ENCODE measurements around the gene WWC1.

WWC1 gene

DNA sequence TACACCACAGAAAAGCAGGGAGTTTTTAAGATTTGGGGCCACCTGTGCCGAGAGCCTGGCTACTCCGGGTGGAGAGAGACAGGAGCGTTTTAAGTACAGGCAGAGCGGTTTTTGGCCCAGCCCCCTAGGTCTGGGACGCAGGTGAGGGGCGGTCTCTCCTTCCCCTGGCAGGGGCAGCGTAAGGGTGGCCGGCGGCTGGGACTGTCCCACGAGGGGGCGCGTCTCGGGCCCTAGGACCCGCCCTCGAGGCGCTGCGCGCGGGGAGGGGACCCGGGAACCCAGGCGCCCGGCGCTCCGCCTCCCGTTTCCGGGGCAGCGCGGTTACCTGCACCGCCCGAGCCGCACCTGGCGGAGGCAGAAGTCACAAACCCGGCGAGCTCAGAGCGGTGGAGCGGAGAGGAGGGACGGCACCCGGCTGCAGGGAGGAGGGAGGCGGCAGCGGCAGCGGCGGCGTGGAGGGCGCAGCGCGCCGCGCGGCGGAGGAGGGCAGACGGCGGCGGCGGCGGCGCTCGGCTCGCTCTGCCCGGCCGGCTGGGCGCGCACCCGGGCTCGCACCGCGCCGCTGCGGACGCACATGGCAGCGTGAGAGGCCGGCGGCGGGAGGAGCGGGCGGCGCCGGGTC is at the start of gene WWC1:
WWC1 (plus strand) TSS at position 304 of the 622 bp plus-strand sequence. CDS start 508 bp downstream, outside the sequence.
- peak; percentile 75 to 77 for DNase-seq

- DNase-seq, result no peak
Measured at GRCh38 chr5:168244838-168245559, 46.4 kb upstream of the WWC1 start.

GRCh38 chr5:168249923-168250322 is 41.5 kb upstream of the WWC1 start:
- no peak for DNase-seq

GRCh38 chr5:168251259-168251658 is 40.2 kb upstream of the WWC1 start:
- DNase-seq, result no peak

GRCh38 chr5:168254013-168254693 is 37.3 kb upstream of the WWC1 start:
- DNase-seq, result no peak

DNA sequence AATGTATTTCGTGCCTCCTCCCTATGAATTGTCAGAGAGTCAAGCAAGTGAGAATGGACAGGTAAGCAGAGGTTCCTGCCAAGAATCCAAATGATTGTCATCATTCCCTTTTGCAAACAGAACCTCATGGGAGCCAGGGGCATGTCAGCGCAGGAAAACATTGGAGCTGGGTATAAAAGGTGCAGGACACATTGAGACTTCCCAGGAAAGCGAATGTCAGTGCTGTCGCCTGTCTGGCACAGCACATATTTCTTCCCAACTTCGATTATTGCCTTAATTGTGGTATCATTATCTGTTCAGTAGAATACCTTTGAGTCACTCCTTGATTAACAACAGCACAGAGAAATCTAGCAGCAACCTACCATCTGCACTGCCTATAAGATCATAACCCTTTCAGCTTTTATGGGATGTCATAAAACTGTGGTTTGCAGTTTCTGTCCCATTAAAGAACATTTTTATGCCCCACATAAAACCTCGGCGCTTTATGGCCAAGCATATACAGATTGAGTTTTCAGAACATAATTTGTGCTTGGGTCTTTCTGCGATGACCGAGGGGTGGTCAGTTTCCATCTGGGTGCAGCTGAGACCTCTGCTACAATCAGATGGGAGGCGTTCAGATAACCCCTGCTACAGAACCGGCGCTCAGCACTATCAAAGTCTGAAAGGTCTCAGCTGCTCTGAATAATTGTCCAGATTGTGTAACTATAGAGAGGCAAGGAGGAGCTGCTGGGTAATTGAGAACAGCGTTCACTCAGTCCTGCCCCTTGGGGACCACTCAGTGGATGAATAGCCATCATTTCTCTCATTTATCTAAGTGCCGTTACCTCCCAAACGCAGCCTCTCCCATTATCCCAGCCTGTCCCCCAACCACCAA is 30.9 kb upstream of the WWC1 start:
- DNase-seq, result no peak

DNA sequence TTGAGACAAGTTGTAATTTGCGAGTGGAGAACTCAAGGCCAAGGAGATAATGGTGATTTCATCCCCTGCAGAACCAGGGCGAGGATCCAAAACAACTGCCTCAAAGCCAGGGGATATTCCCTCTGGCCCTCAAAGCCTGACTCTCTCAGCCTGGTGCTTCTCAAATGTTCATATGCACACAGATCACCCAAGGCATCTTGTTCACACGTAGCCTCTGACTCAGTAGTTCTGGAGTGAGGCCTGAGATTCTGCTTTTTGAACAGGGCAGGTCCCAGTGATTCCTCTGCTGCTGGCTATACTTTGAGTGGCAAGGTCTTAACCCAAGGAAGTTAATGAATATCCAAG is 30.2 kb upstream of the WWC1 start:
- no peak for DNase-seq

GRCh38 chr5:168262042-168262743 is 29.3 kb upstream of the WWC1 start:
- DNase-seq, result no peak

- DNase-seq, result no peak
Measured at GRCh38 chr5:168263121-168263520, 28.3 kb upstream of the WWC1 start.

GRCh38 chr5:168266016-168266415 is 25.4 kb upstream of the WWC1 start:
- DNase-seq, result no peak

DNA sequence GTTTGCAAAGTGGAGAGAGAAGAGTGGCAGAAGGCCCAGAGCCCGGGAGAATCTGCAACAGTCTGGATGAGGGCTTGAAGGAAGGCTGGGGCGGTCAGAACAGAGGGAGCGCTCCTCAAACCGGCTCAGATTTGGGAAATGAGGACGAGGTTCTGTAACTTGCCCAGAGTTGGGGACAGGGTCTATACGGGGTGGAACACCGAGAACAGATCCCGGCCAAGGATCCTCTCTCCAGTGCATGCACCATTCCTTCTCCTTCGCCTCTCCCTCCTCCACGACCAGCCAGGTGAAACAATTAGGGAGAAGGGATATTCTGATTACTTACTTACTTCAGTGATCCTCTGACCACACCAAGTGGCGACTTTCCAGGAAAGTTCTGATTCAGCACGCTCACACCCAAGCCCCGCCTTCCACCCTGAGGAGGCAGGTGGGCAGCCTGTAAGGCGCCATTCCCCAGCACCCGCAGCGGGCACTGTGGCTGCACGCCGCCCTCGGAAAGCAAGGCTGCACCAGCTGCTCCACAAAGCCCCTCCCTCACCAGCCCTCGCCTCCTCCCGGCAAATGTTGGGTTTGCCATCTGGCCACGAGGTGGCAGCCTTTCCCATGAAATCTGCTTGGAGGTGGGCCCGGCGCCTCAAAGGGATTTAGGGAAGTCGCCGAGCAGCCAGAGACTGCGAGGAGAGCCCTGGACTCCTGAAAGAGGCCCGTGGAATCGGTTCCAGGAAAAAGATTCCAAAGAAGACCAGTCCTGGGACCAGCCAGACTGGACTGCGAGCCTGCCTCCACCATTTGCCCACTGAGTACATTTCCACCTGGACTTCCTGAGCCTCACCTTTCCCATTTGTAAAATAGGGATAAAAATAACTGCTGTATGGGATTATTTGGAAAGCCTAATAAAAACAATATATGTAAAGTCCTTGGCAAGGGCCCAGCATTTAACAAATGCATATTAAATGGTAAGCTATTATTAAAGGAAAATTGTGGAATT is 22.2 kb upstream of the WWC1 start:
- peak; percentile 81 to 83 for DNase-seq

DNA sequence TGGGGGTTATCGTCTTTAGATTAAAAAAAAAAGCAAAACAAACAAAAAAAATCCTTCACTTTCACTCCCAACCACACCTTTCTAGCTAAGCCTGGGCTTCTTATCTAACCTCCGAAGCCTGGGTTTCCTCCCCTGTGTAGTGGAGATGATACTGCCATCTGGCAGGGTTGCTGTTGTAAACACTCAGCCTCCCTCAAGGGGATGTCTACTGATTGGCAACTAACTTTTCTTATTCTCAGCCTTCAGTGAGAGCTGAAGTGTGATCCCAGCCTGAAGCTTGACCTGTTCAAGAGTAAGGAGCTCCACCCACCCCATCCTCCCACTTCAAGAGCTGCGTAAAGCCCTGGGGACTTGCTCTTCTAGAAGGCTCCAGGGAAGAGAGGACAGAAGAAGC is 21.5 kb upstream of the WWC1 start:
- no peak for DNase-seq

DNA sequence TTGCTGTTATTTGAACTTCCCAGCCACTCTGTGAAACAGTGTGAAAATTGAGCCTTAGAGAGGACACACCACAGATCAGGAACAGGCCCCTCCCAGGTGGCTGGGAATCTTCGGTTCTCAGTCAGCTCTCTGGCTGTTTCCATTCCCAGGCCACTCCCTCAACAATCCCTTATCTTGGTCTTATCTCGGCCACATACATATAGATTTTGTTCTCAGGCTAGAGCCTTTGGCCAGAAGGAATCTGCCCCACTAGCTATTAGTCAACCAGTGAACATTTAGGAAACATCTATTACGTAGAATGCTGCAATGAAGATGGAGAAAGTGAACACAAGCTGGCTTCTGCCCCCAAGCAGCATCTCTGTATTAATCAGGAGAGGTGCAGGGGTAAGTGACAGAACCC is 21.0 kb upstream of the WWC1 start:
- DNase-seq, result no peak

DNA sequence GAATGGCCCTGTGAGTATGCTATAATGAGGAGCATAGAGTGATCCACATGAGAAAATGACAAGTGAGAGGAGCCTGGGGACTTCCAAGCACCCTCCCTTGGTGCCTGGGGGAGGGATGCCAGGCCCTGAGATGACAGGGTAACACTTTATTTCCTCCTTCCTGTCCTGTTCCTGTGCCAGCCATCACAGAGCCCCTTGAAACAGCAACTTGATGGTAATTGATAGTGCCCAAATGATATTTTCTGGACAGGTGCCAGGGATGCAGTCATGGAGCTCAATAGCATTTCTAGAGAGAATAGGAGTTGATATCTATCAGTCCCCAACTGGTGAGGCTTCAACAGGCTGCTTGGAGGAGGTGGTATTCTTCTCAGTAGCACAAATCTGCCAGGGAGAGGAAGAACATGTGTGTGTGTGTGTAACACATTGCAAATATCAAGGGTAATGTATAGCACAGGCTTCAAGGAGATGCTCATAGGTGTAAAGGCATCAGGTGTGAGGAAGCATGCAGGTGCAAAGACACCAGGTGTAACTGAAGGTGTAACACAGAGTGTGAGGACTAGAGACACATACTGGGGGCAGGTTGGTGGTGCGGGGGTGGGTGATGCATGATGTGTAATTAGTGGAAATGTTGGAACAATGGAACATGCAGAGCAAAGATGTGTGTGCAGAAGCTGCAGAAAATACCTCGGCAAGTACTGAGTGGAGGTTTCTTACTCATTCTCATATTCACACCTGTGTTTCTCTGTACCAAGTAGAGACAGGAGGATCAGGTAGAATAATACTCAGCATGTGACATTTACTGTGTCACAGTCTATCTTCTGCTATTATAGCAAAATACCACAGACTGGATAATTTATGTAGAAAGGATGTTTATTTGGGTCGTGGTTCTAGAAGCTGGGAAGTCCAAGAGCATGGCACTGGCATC is 18.1 kb upstream of the WWC1 start:
- DNase-seq, result no peak

- DNase-seq, result no peak
Measured at GRCh38 chr5:168274406-168274805, 17.0 kb upstream of the WWC1 start.

GRCh38 chr5:168275940-168276339 is 15.5 kb upstream of the WWC1 start:
- DNase-seq, result no peak

DNA sequence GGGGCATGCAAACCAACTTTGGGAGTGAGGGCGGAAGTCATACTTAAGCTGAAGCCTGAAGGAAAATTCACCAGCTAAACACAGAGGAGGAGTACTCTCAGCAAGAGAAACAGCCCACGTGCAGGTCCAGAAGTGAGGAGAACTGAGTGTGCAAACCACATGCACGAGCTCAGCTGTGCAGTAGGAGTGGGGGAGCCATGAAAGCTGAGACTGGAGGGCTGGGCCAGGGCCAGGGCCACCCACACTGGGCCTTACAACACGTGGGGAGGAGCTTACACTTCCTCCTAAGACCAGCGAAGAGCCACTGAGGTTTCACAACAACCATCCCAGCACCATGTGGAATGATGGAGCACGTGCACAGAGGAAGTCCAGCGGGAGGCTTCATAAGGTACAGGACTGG is 9.3 kb upstream of the WWC1 start:
- DNase-seq, result peak; percentile 76 to 80

GRCh38 chr5:168284809-168285208 is 6.6 kb upstream of the WWC1 start:
- DNase-seq, result no peak

GRCh38 chr5:168285696-168286095 is 5.7 kb upstream of the WWC1 start:
- DNase-seq, result no peak

- DNase-seq, result no peak
Measured at GRCh38 chr5:168286386-168286785, 5.1 kb upstream of the WWC1 start.
